HFFc6 (cell line): Measurements from ENCODE around the gene EPM2A. TPM values are rescaled to one million over a fixed set of nuclear protein-coding genes. Genes with fewer than 3 reads are reported as not detected.

Experiments used
- DNase-seq: peaks from one replicate; pipeline ENCODE4 v3.0.0-alpha.2; 2018
- H3K27ac Mint-ChIP-seq: 2 replicates; pipeline ENCODE4 v1.8.0; 2020; ENCODE audit warnings: mild to moderate bottlenecking, mixed read lengths
- H3K27me3 Mint-ChIP-seq: 2 replicates; pipeline ENCODE4 v1.8.0; 2021; ENCODE audit warnings: mild to moderate bottlenecking, moderate library complexity, mixed read lengths; ENCODE audit not compliant: insufficient read depth
- H3K36me3 Mint-ChIP-seq: 2 replicates; pipeline ENCODE4 v1.8.0; 2021; ENCODE audit warnings: low read depth, mixed read lengths
- H3K4me1 Mint-ChIP-seq: 2 replicates; pipeline ENCODE4 v1.8.0; 2020; ENCODE audit warnings: low read depth, mixed read lengths
- H3K4me3 Mint-ChIP-seq: 2 replicates; pipeline ENCODE4 v1.8.0; 2020; ENCODE audit warnings: mild to moderate bottlenecking, moderate library complexity, mixed read lengths
- H3K9me3 Mint-ChIP-seq: 2 replicates; pipeline ENCODE4 v1.8.0; 2020; ENCODE audit warnings: mild to moderate bottlenecking, mixed read lengths
- CTCF ChIP-seq: fragments of 200-600 bp; sonication (generic); IDR thresholded peaks from 2 replicates; pipeline ENCODE4 v1.5.0; 2021; ENCODE audit warnings: antibody characterized with exemption, mild to moderate bottlenecking
- long read RNA-seq: library from polyadenylated mRNA; unstranded; transcript quantifications from one replicate; pipeline ENCODE4 v2.0.0, GENCODE V29; 2019
- total RNA-seq, 6 experiments: library from RNA; stranded (reverse); fragmentation: NEBNext Ultra II Directional; extraction: Animal tissue kit (Norgen Biotek cat#: 25700); gene quantifications; 2 replicates in 1 of 6; 3 replicates in 5 of 6; pipeline ENCODE4 v1.2.3, GENCODE V29; 2021

Gene EPM2A
- 1 to 10 TPM; 3.1 to 5.5 (median 3.8) TPM for total RNA-seq
- long read RNA-seq, partial matches to known transcripts, result 0 of 5 reads
- long read RNA-seq, other reads (novel, unspliced or antisense), result 4 of 5 reads

GRCh38 chr6:145735356-145736165 lies at the start of gene EPM2A:
EPM2A (minus strand) TSS chr6:145735520; CDS start chr6:145735498, 22 bp downstream.
- Mint-ChIP-seq H3K27me3 (no peaks in the 10 kb centered on the region), H3K4me1 (peaks cover 35% of the 10 kb centered on the region), H3K36me3 (no peaks in the 10 kb centered on the region), H3K27ac (peak within 1 kb of the TSS; percentile 100), H3K4me3 (peak within 1 kb of the TSS; percentile 99), H3K9me3 (peaks cover 6% of the 10 kb centered on the region; the same call in 1 of the 2 replicates)
- TF ChIP-seq CTCF, result peak; percentile 6; the same call in 1 of the 2 replicates
- peak; percentile 80 for DNase-seq

- TF ChIP-seq CTCF, result no peak
- Mint-ChIP-seq H3K27ac (no peak overlapping the region), H3K4me3 (no peak overlapping the region), H3K4me1 (0 out of 2 replicates have a peak, but pooled peaks cover 2% of the 10 kb centered on the region), H3K36me3 (peaks cover 45% of the 10 kb centered on the region), H3K27me3 (no peaks in the 10 kb centered on the region), H3K9me3 (peaks cover 2% of the 10 kb centered on the region)
- no peak for DNase-seq
Measured at GRCh38 chr6:145784683-145785082, 49.4 kb upstream of the EPM2A start.

- Mint-ChIP-seq H3K4me3 (no peak overlapping the region), H3K36me3 (peaks cover 39% of the 10 kb centered on the region), H3K27ac (no peak overlapping the region), H3K9me3 (no peaks in the 10 kb centered on the region), H3K4me1 (no peaks in the 10 kb centered on the region), H3K27me3 (no peaks in the 10 kb centered on the region; the same call in 1 of the 2 replicates)
- DNase-seq, result no peak
- TF ChIP-seq CTCF, result no peak
Measured at GRCh38 chr6:145783796-145784195, 48.5 kb upstream of the EPM2A start.

- no peak for DNase-seq
- no peak overlapping the region for H3K27ac Mint-ChIP-seq
Measured at GRCh38 chr6:145772846-145773245, 37.5 kb upstream of the EPM2A start.

GRCh38 chr6:145765449-145765848 lies 30.1 kb upstream of the EPM2A start:
- TF ChIP-seq CTCF, result no peak
- no peaks in the 10 kb centered on the region; the same call in none of the 2 replicates for H3K27me3 Mint-ChIP-seq
- H3K27ac Mint-ChIP-seq, result no peak overlapping the region
- DNase-seq, result no peak
- no peaks in the 10 kb centered on the region for H3K9me3 Mint-ChIP-seq
- H3K4me1 Mint-ChIP-seq, result no peaks in the 10 kb centered on the region
- H3K4me3 Mint-ChIP-seq, result no peak overlapping the region
- no peaks in the 10 kb centered on the region for H3K36me3 Mint-ChIP-seq

More at GRCh38 chr6:145772846-145773245, 37.5 kb upstream of the EPM2A start:
- Mint-ChIP-seq H3K9me3 (0 out of 2 replicates have a peak, but pooled peaks cover 3% of the 10 kb centered on the region), H3K36me3 (peaks cover 3% of the 10 kb centered on the region; the same call in 1 of the 2 replicates), H3K27me3 (no peaks in the 10 kb centered on the region), H3K4me3 (no peak overlapping the region), H3K4me1 (no peaks in the 10 kb centered on the region)
- TF ChIP-seq CTCF, result no peak
